Measurements from ENCODE around the gene KIF5C. TPM values are rescaled to one million over a fixed set of nuclear protein-coding genes. Genes with fewer than 3 reads are reported as not detected.

KIF5C gene
- total RNA-seq, 4 donors from 2014 or later: 0.75 to 3.2 (median 2.3) TPM

DNA sequence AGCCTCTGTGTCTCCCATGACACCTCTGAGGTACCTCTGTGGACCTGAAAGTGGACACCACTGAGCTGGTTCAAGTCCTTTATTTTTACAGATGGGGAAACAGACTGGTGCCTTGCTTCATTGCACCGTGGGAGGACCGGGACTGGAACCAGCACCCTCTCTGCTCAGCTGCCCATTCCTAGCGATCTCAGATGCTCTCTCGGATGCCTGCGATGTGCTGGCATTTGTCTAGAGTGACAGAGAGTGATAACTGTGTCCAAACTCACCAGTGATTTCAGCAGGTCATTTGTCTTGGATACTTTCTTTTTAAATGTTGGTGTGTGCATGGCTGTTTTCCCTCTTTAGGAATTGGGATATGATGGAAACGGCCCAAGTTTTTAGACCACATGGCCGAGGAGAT lies 133.4 kb downstream of the KIF5C start:
- Histone ChIP-seq H3K4me3 (no peak overlapping the region), H3K27me3 (no peaks in the 10 kb centered on the region), H3K27ac (no peak overlapping the region), H3K9me3 (no peaks in the 10 kb centered on the region), H3K36me3 (no peaks in the 10 kb centered on the region), H3K4me1 (no peaks in the 10 kb centered on the region)
- WGBS, 2 donors (ENCODE audit: low coverage in 1 of 2): 86% methylated on average over 7 of the region's 7 CpGs; no CpG with 5 or more reads in 1 of the 2 donors
- intact Hi-C loops (cut with DNase I; ENCODE audit: low total_unique reads) (no loop called here), in situ Hi-C loops (cut with MboI; ENCODE audit: low pct_ligation_motif_present in 1 of 4, low pct_unique_long_range_greater_than_20kb in 1 of 4, low sequenced_read_pairs in 3 of 4) (no loop called here)
- DNase-seq: no peak
- TF ChIP-seq POLR2AphosphoS5 (IDR thresholded peaks at IDR 0.05) (no peak), EP300 (IDR thresholded peaks at IDR 0.05; ENCODE audit: low read depth) (no peak), POLR2A (IDR thresholded peaks at IDR 0.05) (no peak)
- TF ChIP-seq, protein P1, sequence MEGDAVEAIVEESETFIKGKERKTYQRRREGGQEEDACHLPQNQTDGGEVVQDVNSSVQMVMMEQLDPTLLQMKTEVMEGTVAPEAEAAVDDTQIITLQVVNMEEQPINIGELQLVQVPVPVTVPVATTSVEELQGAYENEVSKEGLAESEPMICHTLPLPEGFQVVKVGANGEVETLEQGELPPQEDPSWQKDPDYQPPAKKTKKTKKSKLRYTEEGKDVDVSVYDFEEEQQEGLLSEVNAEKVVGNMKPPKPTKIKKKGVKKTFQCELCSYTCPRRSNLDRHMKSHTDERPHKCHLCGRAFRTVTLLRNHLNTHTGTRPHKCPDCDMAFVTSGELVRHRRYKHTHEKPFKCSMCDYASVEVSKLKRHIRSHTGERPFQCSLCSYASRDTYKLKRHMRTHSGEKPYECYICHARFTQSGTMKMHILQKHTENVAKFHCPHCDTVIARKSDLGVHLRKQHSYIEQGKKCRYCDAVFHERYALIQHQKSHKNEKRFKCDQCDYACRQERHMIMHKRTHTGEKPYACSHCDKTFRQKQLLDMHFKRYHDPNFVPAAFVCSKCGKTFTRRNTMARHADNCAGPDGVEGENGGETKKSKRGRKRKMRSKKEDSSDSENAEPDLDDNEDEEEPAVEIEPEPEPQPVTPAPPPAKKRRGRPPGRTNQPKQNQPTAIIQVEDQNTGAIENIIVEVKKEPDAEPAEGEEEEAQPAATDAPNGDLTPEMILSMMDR (IDR thresholded peaks at IDR 0.05): no peak

DNA sequence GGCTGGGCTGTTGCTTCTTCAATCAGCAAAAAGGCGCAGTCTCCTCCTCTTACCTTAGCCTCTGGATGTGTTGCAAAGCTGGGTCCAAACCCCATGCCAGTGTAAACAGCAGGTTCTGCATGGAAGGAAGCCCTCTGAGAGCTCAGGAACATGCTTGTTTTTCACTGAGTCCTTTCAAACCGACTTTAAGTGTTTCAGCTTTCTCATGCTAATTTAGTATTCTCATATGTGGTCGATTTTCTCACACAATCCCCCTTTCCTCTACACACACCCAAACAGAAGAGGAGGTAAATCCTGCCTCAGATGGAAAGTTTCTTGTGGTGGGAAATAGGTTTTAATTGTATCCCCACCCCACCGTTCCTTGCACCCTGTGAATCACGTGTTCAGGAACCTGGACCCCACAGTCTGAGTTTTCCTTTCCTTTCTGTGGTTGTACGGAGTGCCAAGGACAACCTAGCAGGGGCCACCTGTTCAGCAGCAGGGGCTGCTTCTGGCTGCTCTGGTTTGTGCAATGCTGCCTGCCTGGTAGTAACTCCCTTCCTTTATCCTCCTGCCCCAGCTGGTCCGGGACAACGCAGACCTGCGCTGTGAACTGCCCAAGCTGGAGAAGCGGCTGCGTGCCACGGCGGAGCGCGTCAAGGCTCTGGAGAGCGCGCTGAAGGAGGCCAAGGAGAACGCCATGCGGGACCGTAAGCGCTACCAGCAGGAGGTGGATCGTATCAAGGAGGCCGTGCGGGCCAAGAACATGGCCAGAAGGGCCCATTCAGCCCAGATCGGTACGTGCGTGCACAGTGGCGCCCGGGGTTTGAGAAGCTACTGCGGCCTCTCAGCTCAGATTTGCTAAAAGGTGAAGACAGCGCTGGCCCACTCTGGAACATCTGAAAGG lies 134.8 kb downstream of the KIF5C start:
- Histone ChIP-seq H3K27ac (no peak overlapping the region), H3K36me3 (no peaks in the 10 kb centered on the region), H3K4me1 (no peaks in the 10 kb centered on the region), H3K27me3 (no peaks in the 10 kb centered on the region), H3K9me3 (no peaks in the 10 kb centered on the region), H3K4me3 (no peak overlapping the region)
- intact Hi-C loops (cut with DNase I; ENCODE audit: low total_unique reads): no loop called here
- no peak for TF ChIP-seq POLR2A (IDR thresholded peaks at IDR 0.05)
- TF ChIP-seq POLR2AphosphoS5 (IDR thresholded peaks at IDR 0.05): no peak
- TF ChIP-seq, protein P1 (IDR thresholded peaks at IDR 0.05): no peak
- TF ChIP-seq EP300 (IDR thresholded peaks at IDR 0.05; ENCODE audit: low read depth): no peak
- 92 to 93% methylated on average over 10 to 31 of the region's 31 CpGs for WGBS, 2 donors (ENCODE audit: low coverage in 1 of 2)
- DNase-seq: no peak
- in situ Hi-C loops (cut with MboI; ENCODE audit: low pct_ligation_motif_present in 1 of 4, low pct_unique_long_range_greater_than_20kb in 1 of 4, low sequenced_read_pairs in 3 of 4): loop anchor here in 1 of 4 donors (10.0 kb wide), 1 partner anchor 305 kb away; no protein-coding TSS in a partner anchor

DNA sequence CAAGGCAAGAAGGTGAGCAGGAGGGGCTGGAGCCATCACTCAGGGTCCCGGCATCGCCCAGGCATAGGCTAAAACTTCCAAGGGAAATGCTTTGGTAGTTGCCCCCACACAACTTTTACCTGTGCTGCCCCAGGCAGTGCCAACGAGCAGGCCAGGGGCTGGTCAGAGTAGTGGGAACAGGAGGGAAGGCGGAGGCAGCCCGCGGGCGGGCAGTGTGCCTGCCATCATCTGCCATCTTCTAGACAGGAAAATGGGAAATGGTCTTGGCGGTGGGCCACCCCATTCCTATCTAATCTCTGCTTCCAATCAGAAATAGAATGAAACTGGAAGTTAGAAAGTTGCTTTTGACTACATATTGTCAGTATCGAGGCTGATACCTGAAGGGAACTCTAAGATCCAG lies 137.5 kb downstream of the KIF5C start:
- H3K4me1 ChIP-seq: peaks cover 0 to 4% (median 1%) of the 10 kb centered on the region in 4 donors
- TF ChIP-seq POLR2A (IDR thresholded peaks at IDR 0.05) (no peak), POLR2AphosphoS5 (IDR thresholded peaks at IDR 0.05) (no peak), EP300 (IDR thresholded peaks at IDR 0.05; ENCODE audit: low read depth) (no peak)
- TF ChIP-seq, protein P1 (IDR thresholded peaks at IDR 0.05): no peak
- H3K36me3 ChIP-seq: no peaks in the 10 kb centered on the region
- 88 to 100% methylated on average over 4 to 9 of the region's 9 CpGs for WGBS, 2 donors (ENCODE audit: low coverage in 1 of 2)
- DNase-seq: no peak
- H3K27ac ChIP-seq: no peak overlapping the region
- in situ Hi-C loops (cut with MboI; ENCODE audit: low pct_ligation_motif_present in 1 of 4, low pct_unique_long_range_greater_than_20kb in 1 of 4, low sequenced_read_pairs in 3 of 4) (loop anchor here in 1 of 4 donors (10.0 kb wide), 1 partner anchor 302 kb away; no protein-coding TSS in a partner anchor), intact Hi-C loops (cut with DNase I; ENCODE audit: low total_unique reads) (no loop called here)
- H3K4me3 ChIP-seq: no peak overlapping the region
- no peaks in the 10 kb centered on the region for H3K27me3 ChIP-seq
- no peaks in the 10 kb centered on the region for H3K9me3 ChIP-seq

GRCh38 chr2:149015501-149015900 lies 140.5 kb downstream of the KIF5C start:
- H3K36me3 ChIP-seq: no peaks in the 10 kb centered on the region
- WGBS, 2 donors (ENCODE audit: low coverage in 1 of 2): 88 to 91% methylated on average over 1 of the region's 1 CpG
- no peak overlapping the region for H3K27ac ChIP-seq
- no peaks in the 10 kb centered on the region for H3K9me3 ChIP-seq
- H3K4me3 ChIP-seq: no peak overlapping the region
- in situ Hi-C loops (cut with MboI; ENCODE audit: low pct_ligation_motif_present in 1 of 4, low pct_unique_long_range_greater_than_20kb in 1 of 4, low sequenced_read_pairs in 3 of 4) (loop anchor here in 2 of 4 donors (5.0 to 10.0 kb wide), 2 partner anchors 299 to 547 kb away; no protein-coding TSS in a partner anchor), intact Hi-C loops (cut with DNase I; ENCODE audit: low total_unique reads) (no loop called here)
- TF ChIP-seq, protein P1 (IDR thresholded peaks at IDR 0.05): no peak
- TF ChIP-seq EP300 (IDR thresholded peaks at IDR 0.05; ENCODE audit: low read depth) (no peak), POLR2A (IDR thresholded peaks at IDR 0.05) (no peak), POLR2AphosphoS5 (IDR thresholded peaks at IDR 0.05) (no peak)
- H3K27me3 ChIP-seq: no peaks in the 10 kb centered on the region
- DNase-seq: no peak
- peaks cover 0 to 20% (median 5%) of the 10 kb centered on the region in 4 donors for H3K4me1 ChIP-seq
